Transverse colon (tissue), 4 donors: Measurements from ENCODE around the gene FKBP7. TPM values are rescaled to one million over a fixed set of nuclear protein-coding genes. Genes with fewer than 3 reads are reported as not detected.

Experiments
- DNase-seq: peaks from one replicate; pipeline ENCODE4 v3.0.0-alpha.2; 2019
- H3K27ac ChIP-seq, 4 donors: fragments of 200-600 bp; sonication (generic); 2 replicates each; pipeline ENCODE4 v1.5.1; 2016 to 2018; ENCODE audit warnings: inconsistent platforms in 4 of 4
- H3K27me3 ChIP-seq: fragments of 200-600 bp; sonication (generic); 2 replicates; pipeline ENCODE4 v1.5.1; 2017; ENCODE audit warnings: inconsistent platforms
- H3K36me3 ChIP-seq, 4 donors: fragments of 200-600 bp; sonication (generic); 2 replicates each; pipeline ENCODE4 v1.5.1; 2017 to 2019; ENCODE audit warnings: inconsistent platforms in 4 of 4
- H3K4me1 ChIP-seq, 4 donors: fragments of 200-600 bp; sonication (generic); 2 replicates each; pipeline ENCODE4 v1.5.1; 2017 to 2020; ENCODE audit warnings: inconsistent platforms in 4 of 4
- H3K4me3 ChIP-seq, 4 donors: fragments of 200-600 bp; sonication (generic); 1 replicate in 1 of 4; 2 replicates in 3 of 4; pipeline versions ENCODE4 v1.5.1 to v1.6.1; 2017 to 2019; ENCODE audit warnings: inconsistent platforms in 4 of 4
- H3K9me3 ChIP-seq, 2 donors: fragments of 200-600 bp; sonication (generic); 2 replicates each; pipeline ENCODE4 v1.5.1; 2017 to 2019; ENCODE audit warnings: inconsistent platforms in 2 of 2
- CTCF ChIP-seq, 5 experiments: fragments of 200-600 bp in 3 of 5; fragments of 450-650 bp in 2 of 5; sonication (generic) in 3 of 5; IDR thresholded peaks; 1 replicate in 2 of 5; 2 replicates in 3 of 5; pipeline ENCODE4 v1.5.1; 2016 to 2017; ENCODE audit warnings: antibody characterized with exemption in 5 of 5, inconsistent platforms in 3 of 5, mild to moderate bottlenecking in 2 of 5, moderate library complexity in 1 of 5
- EP300 ChIP-seq: sonication (generic); formaldehyde crosslinking; IDR thresholded peaks from one replicate; pipeline ENCODE4 v1.6.1; 2017; ENCODE audit warnings: antibody characterized with exemption, low read depth
- POLR2A ChIP-seq: fragments of 450-650 bp; IDR thresholded peaks from one replicate; pipeline ENCODE4 v1.6.1; 2016; ENCODE audit warnings: antibody characterized with exemption, mild to moderate bottlenecking, moderate library complexity
- POLR2AphosphoS5 ChIP-seq, 3 donors: sonication (generic); formaldehyde crosslinking; IDR thresholded peaks; one replicate each; pipeline ENCODE4 v1.6.1; 2016; ENCODE audit warnings: antibody characterized with exemption in 3 of 3
- WGBS, 2 donors: methylation state at CpG; one replicate each; pipeline ENCODE4 v1.1.5; 2018; ENCODE audit warnings: low coverage in 1 of 2; 5-methylcytosine and 5-hydroxymethylcytosine counted together
- in situ Hi-C, 4 donors: fragments of 200-750 bp; cut with MboI; loops; one replicate each; pipeline versions ENCODE4 v1.15.0 to v1.15.1; 2017; ENCODE audit warnings: low sequenced_read_pairs in 3 of 4, low pct_ligation_motif_present in 1 of 4, low pct_unique_long_range_greater_than_20kb in 1 of 4
- intact Hi-C: fragments of 100-400 bp; cut with DNase I; formaldehyde crosslinking; loops from one replicate; pipeline ENCODE4 v1.15.1; 2023; ENCODE audit warnings: low total_unique reads
- total RNA-seq, 4 donors: library from RNA; depleted of rRNA; stranded (reverse); fragments of >200 nt; gene quantifications; one replicate each; pipeline ENCODE4 v1.1.0, GENCODE V29; 2016

The FKBP7 gene
- total RNA-seq, 4 donors from 2014 or later = 0.37 to 5.2 (median 2.6) TPM; not detected in 1

- DNase-seq = no peak
- in situ Hi-C loops (no loop called here), intact Hi-C loops (no loop called here)
- no peak overlapping the region for H3K4me3 ChIP-seq
- H3K27me3 ChIP-seq = no peaks in the 10 kb centered on the region
- no peak overlapping the region for H3K27ac ChIP-seq
- H3K9me3 ChIP-seq = no peaks in the 10 kb centered on the region
- peaks cover 0 to 81% (median 37%) of the 10 kb centered on the region in 4 donors for H3K36me3 ChIP-seq
- 94 to 99% methylated on average over 2 of the region's 2 CpGs for WGBS, 2 donors
- TF ChIP-seq CTCF (IDR thresholded peaks at IDR 0.05) = no peak
- no peak for TF ChIP-seq POLR2AphosphoS5 (IDR thresholded peaks at IDR 0.05)
- TF ChIP-seq POLR2A = no peak
- no peak for TF ChIP-seq EP300
- H3K4me1 ChIP-seq = no peaks in the 10 kb centered on the region
Observed at GRCh38 chr2:178436662-178437061, 41.7 kb downstream of the FKBP7 start.

GRCh38 chr2:178429336-178429735, 49.1 kb downstream of the FKBP7 start:
- no peaks in the 10 kb centered on the region for H3K4me1 ChIP-seq
- H3K9me3 ChIP-seq = no peaks in the 10 kb centered on the region
- no peak overlapping the region for H3K4me3 ChIP-seq
- no peak for TF ChIP-seq POLR2A
- TF ChIP-seq EP300 = no peak
- TF ChIP-seq CTCF (IDR thresholded peaks at IDR 0.05) = no peak
- TF ChIP-seq POLR2AphosphoS5 (IDR thresholded peaks at IDR 0.05) = no peak
- H3K36me3 ChIP-seq = peaks cover 0 to 42% (median 15%) of the 10 kb centered on the region in 4 donors
- no peaks in the 10 kb centered on the region for H3K27me3 ChIP-seq
- no peak for DNase-seq
- intact Hi-C loops (no loop called here), in situ Hi-C loops (no loop called here)
- no peak overlapping the region for H3K27ac ChIP-seq

GRCh38 chr2:178428396-178428806, 50.0 kb downstream of the FKBP7 start:
- no peak for TF ChIP-seq EP300
- TF ChIP-seq POLR2A = no peak
- no peaks in the 10 kb centered on the region for H3K27me3 ChIP-seq
- no peaks in the 10 kb centered on the region for H3K4me1 ChIP-seq
- H3K36me3 ChIP-seq = peaks cover 0 to 33% (median 11%) of the 10 kb centered on the region in 4 donors
- in situ Hi-C loops (no loop called here), intact Hi-C loops (no loop called here)
- 83 to 100% methylated on average over 1 of the region's 1 CpG for WGBS, 2 donors
- H3K4me3 ChIP-seq = no peak overlapping the region
- H3K27ac ChIP-seq = no peak overlapping the region
- DNase-seq = no peak
- no peaks in the 10 kb centered on the region for H3K9me3 ChIP-seq

- Histone ChIP-seq H3K36me3 (peaks cover 0 to 23% (median 6%) of the 10 kb centered on the region in 4 donors), H3K4me3 (no peak overlapping the region), H3K4me1 (no peaks in the 10 kb centered on the region), H3K27me3 (no peaks in the 10 kb centered on the region), H3K27ac (no peak overlapping the region), H3K9me3 (no peaks in the 10 kb centered on the region)
- DNase-seq = no peak
- intact Hi-C loops (no loop called here), in situ Hi-C loops (no loop called here)
- 95% methylated on average over 2 of the region's 2 CpGs for WGBS, 2 donors
- TF ChIP-seq CTCF (IDR thresholded peaks at IDR 0.05) (no peak), EP300 (no peak), POLR2AphosphoS5 (IDR thresholded peaks at IDR 0.05) (no peak), POLR2A (no peak)
Observed at GRCh38 chr2:178427458-178427857, 50.9 kb downstream of the FKBP7 start.

GRCh38 chr2:178426388-178426787, 52.0 kb downstream of the FKBP7 start:
- in situ Hi-C loops = no loop called here
- H3K27ac ChIP-seq = no peak overlapping the region
- H3K27me3 ChIP-seq = no peaks in the 10 kb centered on the region
- no peak overlapping the region for H3K4me3 ChIP-seq
- no peaks in the 10 kb centered on the region for H3K4me1 ChIP-seq
- TF ChIP-seq POLR2A = no peak
- TF ChIP-seq POLR2AphosphoS5 (IDR thresholded peaks at IDR 0.05) = no peak
- no peak for TF ChIP-seq EP300
- TF ChIP-seq CTCF (IDR thresholded peaks at IDR 0.05) = no peak
- DNase-seq = no peak
- WGBS, 2 donors = 91% methylated on average over 3 of the region's 3 CpGs; no CpG with 5 or more reads in 1 of the 2 donors
- peaks cover 0 to 13% (median 2%) of the 10 kb centered on the region in 4 donors for H3K36me3 ChIP-seq
- intact Hi-C loops = no loop called here
- no peaks in the 10 kb centered on the region for H3K9me3 ChIP-seq
